Muscle of back (tissue), 10 donors: Measurements from ENCODE around the gene CCDC14. TPM values are rescaled to one million over a fixed set of nuclear protein-coding genes. Genes with fewer than 3 reads are reported as not detected.

Experiments used
- polyA plus RNA-seq, 10 donors: library from polyadenylated mRNA; unstranded; fragments of 120-200 nt; gene quantifications; one replicate each; pipeline ENCODE4 v1.2.1, GENCODE V29; 2013; ENCODE audit not compliant: insufficient read length in 10 of 10

CCDC14 gene
- polyA plus RNA-seq, 10 donors, result 32.5 to 77.6 (median 55.4) TPM

Other genes starting within 250 kb of the CCDC14 start
- gene MYLK, start 76.9 kb downstream of the CCDC14 start, polyA plus RNA-seq, result 10 to 100 TPM; 18.9 to 25.5 (median 22.7) TPM
- not detected for gene ROPN1, start 30.9 kb upstream of the CCDC14 start, polyA plus RNA-seq
- gene KALRN, start 72.1 kb upstream of the CCDC14 start, polyA plus RNA-seq, result 10 to 100 TPM in 2 of 10 donors, 1 to 10 TPM in 8; 6.4 to 13.2 (median 8.9) TPM